K562 (cell line): ENCODE results near the gene RPN1. TPM values are rescaled to one million over a fixed set of nuclear protein-coding genes. Genes with fewer than 3 reads are reported as not detected.
A peak's percentile ranks its signal among the peaks of the same experiment; 100 is the strongest.

Experiments
- ATAC-seq: fragments of 200-7000 bp; cut with Tn5 transposase; 3 replicates; pipeline ENCODE4 v1.9.1; 2020; ENCODE audit warnings: moderate library complexity
- BruUV-seq: library from RNA; stranded (reverse); fragments of 400-500 nt; replicated peaks from 2 replicates; lab custom pipeline; 2021; lab: Mats Ljungman, UMichigan
- CTCF ChIA-PET: fragments of 300-600 bp; formaldehyde crosslinking; extraction: SDS; loops from one replicate; lab custom pipeline; 2021; ENCODE audit warnings: low intra/inter-chr PET ratio; lab: Yijun Ruan, JAX
- POLR2A ChIA-PET: fragments of 300-600, 350-650 bp; sonication (Branson Sonifier 250); formaldehyde crosslinking; extraction: SDS; loops from one replicate; lab custom pipeline; 2021; ENCODE audit warnings: antibody characterized with exemption, inconsistent platforms; lab: Yijun Ruan, JAX
- DNase-seq, 4 experiments: peaks; one replicate each; pipeline versions ENCODE4 v3.0.0 to v3.0.0-alpha.2; 2011 to 2018; ENCODE audit warnings: low spot score in 3 of 4, mixed read lengths in 3 of 4; ENCODE audit errors: extremely low read depth in 1 of 4
- FAIRE-seq: peaks from 2 replicates; lab custom pipeline; 2011; peaks lifted over from hg19 to GRCh38; lab: Jason Lieb, UNC
- H2AFZ ChIP-seq: 2 replicates; pipeline ENCODE4 v1.6.0; 2011; ENCODE audit warnings: low read depth, low read length, control low read depth, inconsistent platforms
- H3K27ac ChIP-seq: fragments of 200-600 bp; 3 replicates; pipeline ENCODE4 v1.8.0; 2011; ENCODE audit warnings: low read depth, mild to moderate bottlenecking, control low read depth, inconsistent platforms, low read length, moderate library complexity, mixed read lengths; ENCODE audit errors: extremely low read depth
- H3K27me3 ChIP-seq, 2 experiments: fragments of 300-600 bp in 1 of 2; 2 replicates in 1 of 2; 3 replicates in 1 of 2; pipeline versions ENCODE4 v1.6.0 to v1.8.0; 2011; ENCODE audit warnings: inconsistent platforms in 2 of 2, low read length in 2 of 2, mild to moderate bottlenecking in 1 of 2, mixed read lengths in 1 of 2, moderate library complexity in 1 of 2; ENCODE audit not compliant: control insufficient read depth in 2 of 2, insufficient read depth in 2 of 2
- H3K36me3 ChIP-seq: fragments of 300-600 bp; 3 replicates; pipeline ENCODE4 v1.8.0; 2011; ENCODE audit warnings: mild to moderate bottlenecking, low read length, inconsistent platforms; ENCODE audit not compliant: control insufficient read depth, insufficient read depth
- H3K4me1 ChIP-seq, 2 experiments: fragments of 200-600 bp in 1 of 2; replicated peaks in 1 of 2; 2 replicates in 1 of 2; 3 replicates in 1 of 2; pipeline versions ENCODE4 v1.5.1 to v1.8.0; 2011; ENCODE audit warnings: inconsistent platforms in 2 of 2, low read length in 2 of 2, mild to moderate bottlenecking in 1 of 2, mixed read lengths in 1 of 2, moderate library complexity in 1 of 2; ENCODE audit not compliant: control insufficient read depth in 2 of 2, insufficient read depth in 2 of 2
- H3K4me2 ChIP-seq: 2 replicates; pipeline ENCODE4 v1.6.1; 2011; ENCODE audit warnings: low read length, control low read depth, inconsistent platforms, mixed read lengths; ENCODE audit not compliant: insufficient read depth
- H3K4me3 ChIP-seq: fragments of 200-600 bp; sonication (generic), shearing (Covaris generic); 2 replicates; pipeline ENCODE4 v1.5.1; 2016; ENCODE audit warnings: control low read depth, inconsistent platforms
- H3K79me2 ChIP-seq: fragments of 200-600 bp; 3 replicates; pipeline ENCODE4 v1.8.0; 2011; ENCODE audit warnings: low read length, inconsistent platforms; ENCODE audit not compliant: control insufficient read depth, insufficient read depth
- H3K9ac ChIP-seq, 2 experiments: 2 replicates each; pipeline versions ENCODE4 v1.6.0 to v1.6.1; 2011; ENCODE audit warnings: low read depth in 2 of 2, low read length in 2 of 2, control low read depth in 1 of 2, inconsistent platforms in 1 of 2, mild to moderate bottlenecking in 1 of 2, mixed read lengths in 1 of 2; ENCODE audit not compliant: insufficient read depth in 1 of 2
- H3K9me1 ChIP-seq: one replicate; pipeline ENCODE4 v1.6.0; 2011; ENCODE audit warnings: inconsistent platforms, mild to moderate bottlenecking, low read length, moderate library complexity; ENCODE audit not compliant: control insufficient read depth, insufficient read depth
- H3K9me3 ChIP-seq: replicated peaks from 2 replicates; pipeline ENCODE4 v1.5.1; 2011; ENCODE audit warnings: low read depth, low read length, inconsistent platforms; ENCODE audit not compliant: control insufficient read depth, insufficient read depth
- H4K20me1 ChIP-seq: replicated peaks from 2 replicates; pipeline ENCODE4 v1.6.1; 2011; ENCODE audit warnings: low read length, inconsistent platforms, mixed read lengths; ENCODE audit not compliant: control insufficient read depth, insufficient read depth
- ARID1B ChIP-seq: fragments of 450-650 bp; IDR thresholded peaks from 2 replicates; pipeline ENCODE4 v1.6.1; 2016; ENCODE audit warnings: antibody characterized with exemption, mild to moderate bottlenecking, inconsistent platforms
- CCNT2 ChIP-seq: IDR thresholded peaks from 2 replicates; pipeline ENCODE4 v1.6.1; 2011; ENCODE audit warnings: borderline replicate concordance, low read depth, mild to moderate bottlenecking, moderate library complexity, mixed read lengths, low read length; ENCODE audit not compliant: insufficient read length; ENCODE audit errors: extremely low read depth
- CTBP1 ChIP-seq: fragments of 450-650 bp; IDR thresholded peaks from 2 replicates; pipeline ENCODE4 v1.6.1; 2016; ENCODE audit warnings: borderline replicate concordance
- E2F4 ChIP-seq: sonication (generic); formaldehyde crosslinking; IDR thresholded peaks from 2 replicates; pipeline ENCODE4 v1.8.0; 2022; ENCODE audit warnings: mild to moderate bottlenecking, low read depth, missing genetic modification reagents
- KHSRP ChIP-seq: fragments of 450-650 bp; IDR thresholded peaks from 2 replicates; pipeline ENCODE4 v1.6.1; 2017
- LCOR ChIP-seq: sonication (generic); formaldehyde crosslinking; IDR thresholded peaks from 2 replicates; pipeline ENCODE4 v1.8.0; 2022; ENCODE audit warnings: mild to moderate bottlenecking, missing genetic modification reagents
- MLLT1 ChIP-seq, 2 experiments: fragments of 450-650 bp; IDR thresholded peaks; 2 replicates each; pipeline ENCODE4 v1.6.1; 2016
- SMAD3 ChIP-seq: fragments of 450-650 bp; formaldehyde crosslinking; conservative IDR thresholded peaks from 2 replicates; pipeline ENCODE4 v1.4.0; 2020; ENCODE audit warnings: mild to moderate bottlenecking
- ZNF133 ChIP-seq: fragments of 250-450 bp; sonication (Bioruptor Pico); IDR thresholded peaks from 2 replicates; pipeline ENCODE4 v1.4.0; 2020; ENCODE audit warnings: mild to moderate bottlenecking
- ZNF766 ChIP-seq: fragments of 200-800 bp; sonication (Bioruptor generic); conservative IDR thresholded peaks from 2 replicates; pipeline ENCODE4 v1.6.1; 2016; ENCODE audit warnings: missing genetic modification characterization, missing compliant biosample characterization
- WGBS: fragments of 100-300 bp; shearing (Covaris generic); methylation state at CpG from one replicate; pipeline ENCODE4 v1.1.6; 2016; ENCODE audit warnings: low coverage, mixed read lengths; ENCODE audit not compliant: insufficient coverage; ENCODE audit errors: missing lambda C conversion rate; 5-methylcytosine and 5-hydroxymethylcytosine counted together
- in situ Hi-C: fragments of 300-500 bp; cut with MboI; formaldehyde crosslinking; loops from 4 replicates; pipeline ENCODE4 v1.15.0; 2018; ENCODE audit warnings: inconsistent platforms, mixed read lengths
- intact Hi-C: fragments of 100-400 bp; cut with micrococcal nuclease; formaldehyde crosslinking; loops from 2 replicates; pipeline ENCODE4 v1.14.2; 2022
- polyA plus RNA-seq, 8 experiments: library from polyadenylated mRNA; depleted of rRNA in 4 of 8; stranded (reverse) in 5 of 8; unstranded in 3 of 8; fragments of >200 nt; fragmentation: Nextera tagmentation in 2 of 8; fragmentation: Illumina TruSeq in 1 of 8; extraction: Ambion mirVana in 2 of 8; extraction: Trizol in 1 of 8; gene quantifications; 2 replicates each; pipeline versions ENCODE4 v1.2.1 to v1.2.3, GENCODE V29; 2011 to 2014; ENCODE audit warnings: inconsistent platforms in 1 of 8, missing spikeins in 1 of 8
- total RNA-seq, 7 experiments: library from RNA; depleted of rRNA in 6 of 7; stranded (reverse); fragments of >200 nt in 6 of 7; fragmentation: Illumina TruSeq in 2 of 7; extraction: Trizol in 2 of 7; gene quantifications; 2 replicates each; pipeline versions ENCODE4 v1.2.1 to v1.2.3, GENCODE V29; 2011 to 2021; ENCODE audit warnings: low replicate concordance in 1 of 7
- TF ChIP-seq, protein P1 (sequence below), 2 experiments: fragments of 450-650 bp; IDR thresholded peaks; 2 replicates each; pipeline ENCODE4 v1.6.1; 2016; ENCODE audit warnings: mild to moderate bottlenecking in 2 of 2, borderline replicate concordance in 1 of 2, low read depth in 1 of 2, moderate library complexity in 1 of 2

RPN1 gene
- total and polyA plus RNA-seq, 9 of the 15 experiments (the other 6 are each of a cell fraction or from before 2014, with no cell fraction given) = 39.5 to 300 (median 148) TPM

DNA sequence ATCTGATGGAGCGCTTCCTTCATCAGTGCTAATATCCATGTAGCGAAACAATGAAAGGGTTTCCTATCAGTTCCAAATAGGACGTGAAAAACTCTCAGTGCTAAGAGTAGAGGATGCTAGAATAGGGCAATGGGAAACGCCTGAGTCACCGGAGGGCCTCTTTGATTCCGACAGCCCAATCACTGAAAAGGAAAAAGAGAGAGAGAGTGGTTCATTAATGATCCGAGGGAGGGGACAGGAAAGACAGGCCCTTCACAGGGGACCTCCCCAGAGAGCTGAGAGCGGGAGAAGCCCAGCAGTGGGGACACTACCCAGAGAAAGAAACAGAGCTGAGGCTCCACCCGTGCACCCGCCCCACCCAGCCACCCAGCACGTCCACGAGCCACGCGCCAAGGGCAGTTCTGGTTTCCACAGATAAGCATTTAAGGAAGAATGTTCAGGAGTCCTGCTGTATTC lies 76.9 kb downstream of the RPN1 start:
- H3K4me3 ChIP-seq = no peak overlapping the region
- 17% methylated on average over 8 of the region's 14 CpGs for WGBS
- DNase-seq (peak; percentile 37 to 54 (median 38)), ATAC-seq (peak; percentile 56), FAIRE-seq (peak; percentile 88)
- H3K27ac ChIP-seq = no peak overlapping the region
- intact Hi-C loops = no loop called here
- H3K9me3 ChIP-seq = no peaks in the 10 kb centered on the region
- H2AFZ ChIP-seq = peak overlapping the region; percentile 80; the same call in 1 of the 2 replicates
- ChIA-PET CTCF (no interaction called here), POLR2A (interaction anchor here (0.6 to 1.7 kb wide), 5 partner anchors 20 to 149 kb away, joined by 3 to 4 read pairs (median 3); no protein-coding TSS in a partner anchor)
- no TSS peak for BruUV-seq
- in situ Hi-C loops = no loop called here
- H4K20me1 ChIP-seq = no peaks in the 10 kb centered on the region
- no peaks in the 10 kb centered on the region for H3K36me3 ChIP-seq
- H3K4me2 ChIP-seq = peak overlapping the region; percentile 49; the same call in 1 of the 2 replicates
- H3K4me1 ChIP-seq = peaks cover 20 to 42% of the 10 kb centered on the region in 2 experiments; a peak in 4 of 5 replicates
- no peaks in the 10 kb centered on the region for H3K9me1 ChIP-seq
- H3K79me2 ChIP-seq = no peaks in the 10 kb centered on the region
- H3K27me3 ChIP-seq = no peaks in the 10 kb centered on the region
- H3K9ac ChIP-seq = peak overlapping the region in 1 of 2 experiments; percentile 37; a peak in 1 of 4 replicates
- no peak for TF ChIP-seq CTBP1
- TF ChIP-seq SMAD3 = no peak
- TF ChIP-seq LCOR = no peak
- TF ChIP-seq CCNT2 = peak; percentile 45
- TF ChIP-seq, protein P1, sequence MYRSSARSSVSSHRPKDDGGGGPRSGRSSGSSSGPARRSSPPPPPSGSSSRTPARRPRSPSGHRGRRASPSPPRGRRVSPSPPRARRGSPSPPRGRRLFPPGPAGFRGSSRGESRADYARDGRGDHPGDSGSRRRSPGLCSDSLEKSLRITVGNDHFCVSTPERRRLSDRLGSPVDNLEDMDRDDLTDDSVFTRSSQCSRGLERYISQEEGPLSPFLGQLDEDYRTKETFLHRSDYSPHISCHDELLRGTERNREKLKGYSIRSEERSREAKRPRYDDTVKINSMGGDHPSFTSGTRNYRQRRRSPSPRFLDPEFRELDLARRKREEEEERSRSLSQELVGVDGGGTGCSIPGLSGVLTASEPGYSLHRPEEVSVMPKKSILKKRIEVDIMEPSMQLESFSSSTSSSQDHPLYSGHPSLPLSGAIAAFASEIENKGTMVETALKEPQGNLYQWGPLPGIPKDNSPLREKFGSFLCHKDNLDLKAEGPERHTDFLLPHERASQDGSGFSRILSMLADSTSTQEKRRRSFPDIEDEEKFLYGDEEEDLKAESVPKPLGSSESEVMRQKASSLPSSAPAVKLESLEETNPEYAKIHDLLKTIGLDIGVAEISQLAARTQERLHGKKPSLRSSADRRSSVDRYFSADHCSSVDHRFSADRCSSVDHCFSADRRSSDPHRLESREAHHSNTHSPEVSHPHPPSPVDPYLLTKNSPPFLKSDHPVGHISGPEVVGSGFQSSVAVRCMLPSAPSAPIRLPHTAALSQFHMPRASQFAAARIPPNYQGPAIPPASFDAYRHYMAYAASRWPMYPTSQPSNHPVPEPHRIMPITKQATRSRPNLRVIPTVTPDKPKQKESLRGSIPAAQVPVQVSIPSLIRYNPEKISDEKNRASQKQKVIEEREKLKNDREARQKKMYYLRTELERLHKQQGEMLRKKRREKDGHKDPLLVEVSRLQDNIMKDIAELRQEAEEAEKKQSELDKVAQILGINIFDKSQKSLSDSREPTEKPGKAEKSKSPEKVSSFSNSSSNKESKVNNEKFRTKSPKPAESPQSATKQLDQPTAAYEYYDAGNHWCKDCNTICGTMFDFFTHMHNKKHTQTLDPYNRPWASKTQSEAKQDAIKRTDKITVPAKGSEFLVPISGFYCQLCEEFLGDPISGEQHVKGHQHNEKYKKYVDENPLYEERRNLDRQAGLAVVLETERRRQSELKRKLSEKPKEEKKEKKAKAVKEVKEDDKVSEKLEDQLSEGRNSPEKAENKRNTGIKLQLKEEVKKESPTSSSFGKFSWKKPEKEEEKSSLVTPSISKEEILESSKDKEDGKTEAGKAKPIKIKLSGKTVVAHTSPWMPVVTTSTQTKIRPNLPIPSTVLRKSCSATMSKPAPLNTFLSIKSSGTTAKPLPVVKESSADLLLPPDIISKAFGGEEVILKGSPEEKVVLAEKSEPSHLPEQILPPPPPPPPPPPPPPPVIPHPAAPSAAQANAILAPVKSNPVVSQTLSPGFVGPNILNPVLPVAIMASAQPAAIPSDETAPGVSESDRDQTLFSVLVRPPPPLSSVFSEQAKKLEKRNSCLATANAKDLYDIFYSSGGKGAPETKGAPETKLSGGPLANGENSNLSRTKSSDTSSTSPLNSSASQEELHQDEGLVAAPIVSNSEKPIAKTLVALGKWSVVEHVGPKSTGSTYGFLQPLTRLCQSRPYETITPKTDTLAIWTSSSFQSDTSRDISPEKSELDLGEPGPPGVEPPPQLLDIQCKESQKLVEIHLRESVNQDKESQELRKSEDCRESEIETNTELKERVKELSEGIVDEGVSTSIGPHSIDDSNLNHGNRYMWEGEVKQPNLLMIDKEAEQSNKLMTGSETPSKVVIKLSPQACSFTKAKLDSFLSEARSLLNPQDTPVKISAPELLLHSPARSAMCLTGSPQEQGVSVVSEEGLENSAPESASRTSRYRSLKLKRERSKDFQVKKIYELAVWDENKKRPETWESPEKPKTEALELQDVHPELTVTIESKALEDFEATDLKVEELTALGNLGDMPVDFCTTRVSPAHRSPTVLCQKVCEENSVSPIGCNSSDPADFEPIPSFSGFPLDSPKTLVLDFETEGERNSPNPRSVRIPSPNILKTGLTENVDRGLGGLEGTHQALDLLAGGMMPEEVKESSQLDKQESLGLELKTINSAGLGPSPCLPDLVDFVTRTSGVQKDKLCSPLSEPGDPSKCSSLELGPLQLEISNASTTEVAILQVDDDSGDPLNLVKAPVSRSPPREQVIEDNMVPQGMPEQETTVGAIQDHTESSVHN (IDR thresholded peaks at IDR 0.05; ENCODE audit: borderline replicate concordance in 1 of 2, low read depth in 1 of 2) = no peak
- no peak for TF ChIP-seq ZNF133 (CRISPR knock-in tag)
- TF ChIP-seq MLLT1 (IDR thresholded peaks at IDR 0.05) = no peak
- no peak for TF ChIP-seq KHSRP
- no peak for TF ChIP-seq E2F4 (CRISPR knock-in tag)
- no peak for TF ChIP-seq ZNF766
- peak; percentile 62 for TF ChIP-seq ARID1B
